C1 segment of cervical spinal cord (tissue), 14 donors: ENCODE results near the gene SPEM3.
"Not testable (repeated sequence)": the region's sequence is repeated elsewhere in the genome, so short reads cannot be mapped to it uniquely, and the experiment has no call there.

ENCODE experiments used
- DNase-seq, 14 donors: peaks; one replicate each; lab custom pipeline; 2025; lab: John Stamatoyannopoulos, UW

The SPEM3 gene

GRCh38 chr17:7471729-7472128, 43.1 kb downstream of the SPEM3 start:
- no peak for DNase-seq

GRCh38 chr17:7474767-7475166, 46.1 kb downstream of the SPEM3 start:
- not testable (repeated sequence) for DNase-seq

- no peak for DNase-seq
Measured at GRCh38 chr17:7475764-7476422, 47.2 kb downstream of the SPEM3 start.

GRCh38 chr17:7476494-7476893, 47.8 kb downstream of the SPEM3 start:
- DNase-seq = no peak

- DNase-seq = no peak
Measured at GRCh38 chr17:7476951-7477350, 48.3 kb downstream of the SPEM3 start.

- peak in 7 of 14 donors; percentile 35 to 71 (median 55) for DNase-seq
Measured at GRCh38 chr17:7477392-7478275, 49.0 kb downstream of the SPEM3 start.

GRCh38 chr17:7478276-7479212, 49.9 kb downstream of the SPEM3 start:
- DNase-seq = peak in 12 of 14 donors; percentile 24 to 78 (median 65)

GRCh38 chr17:7479213-7480088, 50.8 kb downstream of the SPEM3 start, which contains the start of gene ZBTB4:
Gene ZBTB4, minus strand, starts transcription at chr17:7479631. Its CDS starts 12,830 bp downstream, at chr17:7466801.
- DNase-seq = peak in 12 of 14 donors; percentile 23 to 78 (median 60)

- DNase-seq = no peak
Measured at GRCh38 chr17:7480089-7480384, 51.4 kb downstream of the SPEM3 start.

- DNase-seq = not testable (repeated sequence)
Measured at GRCh38 chr17:7481275-7481674, 52.6 kb downstream of the SPEM3 start, which contains the start of gene SLC35G6. Gene SLC35G6, plus strand, starts transcription at chr17:7481446. Its CDS starts 71 bp downstream, at chr17:7481517.

- not testable (repeated sequence) for DNase-seq
Measured at GRCh38 chr17:7481842-7482741, 53.4 kb downstream of the SPEM3 start.
